SK-N-SH (cell line): ENCODE measurements around the gene IGFBPL1.

Source experiments
- CHD2 ChIP-seq: fragments of 150-350 bp; IDR thresholded peaks from 2 replicates; pipeline ENCODE4 v1.6.1; 2018; ENCODE audit warnings: low read length; ENCODE audit not compliant: partially characterized antibody
- CTCF ChIP-seq: fragments of 200-600 bp; sonication (generic); IDR thresholded peaks from 2 replicates; pipeline ENCODE4 v1.6.1; 2017; ENCODE audit warnings: antibody characterized with exemption, mild to moderate bottlenecking, moderate library complexity
- FOXJ3 ChIP-seq: sonication (generic); formaldehyde crosslinking; IDR thresholded peaks from 2 replicates; pipeline ENCODE4 v1.5.1; 2020; ENCODE audit warnings: mild to moderate bottlenecking, missing genetic modification reagents
- REST ChIP-seq: IDR thresholded peaks from 2 replicates; pipeline ENCODE4 v1.6.1; 2012; ENCODE audit warnings: mild to moderate bottlenecking, low read depth, low read length, moderate library complexity
- YY1 ChIP-seq: IDR thresholded peaks from 2 replicates; pipeline ENCODE4 v1.4.0; 2012; ENCODE audit warnings: low read depth, mild to moderate bottlenecking

DNA sequence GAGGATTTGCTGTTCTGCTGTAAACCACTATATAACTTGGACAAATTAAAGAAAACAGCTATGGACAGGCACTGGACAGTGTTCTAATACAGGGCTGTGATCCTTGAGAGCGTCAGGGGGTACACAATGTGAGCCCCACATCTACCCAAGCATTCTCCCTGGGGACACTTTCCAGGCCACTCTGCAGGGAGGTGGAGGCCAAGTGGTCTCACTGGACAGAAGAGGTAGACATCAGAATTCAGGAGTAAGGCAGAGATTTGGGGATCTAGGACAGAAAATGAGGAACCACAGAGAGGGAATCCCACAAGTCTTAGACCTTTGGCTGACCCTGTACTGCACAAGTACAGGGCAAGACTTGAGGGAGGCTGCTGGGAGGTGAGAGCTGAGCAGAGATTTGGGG is 3.8 kb upstream of the IGFBPL1 start:
- TF ChIP-seq REST (no peak), FOXJ3 (no peak), CTCF (no peak), YY1 (no peak), CHD2 (no peak)
